Calu3 (cell line): ENCODE data around the gene MYEF2. TPM values are rescaled to one million over a fixed set of nuclear protein-coding genes. Genes with fewer than 3 reads are reported as not detected.

Source experiments
- Bru-seq: library from RNA; stranded (reverse); fragments of 400-500 nt; gene quantifications from one replicate; lab custom pipeline; 2021; lab: Mats Ljungman, UMichigan
- BruChase-seq, 2 experiments: library from RNA; stranded (reverse); fragments of 400-500 nt; gene quantifications; one replicate each; lab custom pipeline; 2021; lab: Mats Ljungman, UMichigan
- BruUV-seq: library from RNA; stranded (reverse); fragments of 400-500 nt; replicated peaks from 2 replicates; lab custom pipeline; 2021; lab: Mats Ljungman, UMichigan
- CTCF ChIA-PET: fragments of 300-600 bp; sonication (Branson Sonifier 250); formaldehyde crosslinking; loops from one replicate; lab custom pipeline; 2022; ENCODE audit warnings: antibody characterized with exemption; lab: Charles Lee
- DNase-seq: peaks from one replicate; pipeline ENCODE4 v3.0.0; 2022
- H3K27ac Mint-ChIP-seq: one replicate; pipeline ENCODE4 v1.8.0; 2022; ENCODE audit warnings: mixed read lengths; ENCODE audit not compliant: unreplicated experiment
- H3K27me3 Mint-ChIP-seq: one replicate; pipeline ENCODE4 v1.8.0; 2022; ENCODE audit warnings: mixed read lengths; ENCODE audit not compliant: unreplicated experiment
- H3K36me3 Mint-ChIP-seq: one replicate; pipeline ENCODE4 v1.8.0; 2022; ENCODE audit warnings: mild to moderate bottlenecking, moderate library complexity, mixed read lengths; ENCODE audit not compliant: insufficient read depth, unreplicated experiment
- H3K4me1 Mint-ChIP-seq: one replicate; pipeline ENCODE4 v1.8.0; 2022; ENCODE audit warnings: mild to moderate bottlenecking, low read depth, mixed read lengths; ENCODE audit not compliant: unreplicated experiment
- H3K4me3 Mint-ChIP-seq: one replicate; pipeline ENCODE4 v1.8.0; 2022; ENCODE audit warnings: mild to moderate bottlenecking, low read depth, moderate library complexity, mixed read lengths; ENCODE audit not compliant: unreplicated experiment
- H3K9me3 Mint-ChIP-seq: one replicate; pipeline ENCODE4 v1.8.0; 2022; ENCODE audit warnings: low read depth, mixed read lengths; ENCODE audit not compliant: unreplicated experiment
- CTCF ChIP-seq: fragments of 200-600 bp; IDR thresholded peaks from one replicate; pipeline ENCODE4 v1.8.0; 2022; ENCODE audit warnings: antibody characterized with exemption; ENCODE audit not compliant: unreplicated experiment
- intact Hi-C: fragments of 100-400 bp; cut with micrococcal nuclease; formaldehyde crosslinking; loops from one replicate; pipeline ENCODE4 v1.10.0; 2022; ENCODE audit not compliant: unreplicated experiment
- long read RNA-seq: library from polyadenylated mRNA; stranded (forward); transcript quantifications from one replicate; pipeline ENCODE4 v2.0.0, GENCODE V29; 2022
- total RNA-seq: library from RNA; stranded (reverse); gene quantifications from 2 replicates; pipeline ENCODE4 v1.2.3, GENCODE V29; 2022

The MYEF2 gene
- total RNA-seq, result 25.4 and 31.1 TPM in 2 replicates
- Bru-seq, nascent RNA, result percentile 81 among the genes with signal in this experiment
- percentile 75 among the genes with signal in this experiment for BruChase-seq, experiment 1, labeled RNA remaining after a 6-hour chase
- BruChase-seq, experiment 2, labeled RNA remaining after a 2-hour chase, result percentile 77 among the genes with signal in this experiment
- long read RNA-seq, partial matches to known transcripts, result 2 of 7 reads
- long read RNA-seq, other reads (novel, unspliced or antisense), result 5 of 7 reads

GRCh38 chr15:48177766-48178647 lies at the start of gene MYEF2:
MYEF2 (minus strand) TSS chr15:48178295; CDS start chr15:48178237, 58 bp downstream.
- Mint-ChIP-seq H3K4me1 (no peaks in the 10 kb centered on the region), H3K27me3 (no peaks in the 10 kb centered on the region), H3K9me3 (no peaks in the 10 kb centered on the region), H3K36me3 (peaks cover 7% of the 10 kb centered on the region), H3K27ac (peak within 1 kb of the TSS; percentile 68), H3K4me3 (peak within 1 kb of the TSS; percentile 73)
- no TSS peak for BruUV-seq
- CTCF ChIA-PET, result interaction anchor here (0.6 to 0.7 kb wide), 2 partner anchors 632 to 988 kb away, joined by 3 to 5 read pairs; no protein-coding TSS in a partner anchor
- no peak for TF ChIP-seq CTCF
- DNase-seq, result peak; percentile 70
- intact Hi-C loops, result no loop called here

DNA sequence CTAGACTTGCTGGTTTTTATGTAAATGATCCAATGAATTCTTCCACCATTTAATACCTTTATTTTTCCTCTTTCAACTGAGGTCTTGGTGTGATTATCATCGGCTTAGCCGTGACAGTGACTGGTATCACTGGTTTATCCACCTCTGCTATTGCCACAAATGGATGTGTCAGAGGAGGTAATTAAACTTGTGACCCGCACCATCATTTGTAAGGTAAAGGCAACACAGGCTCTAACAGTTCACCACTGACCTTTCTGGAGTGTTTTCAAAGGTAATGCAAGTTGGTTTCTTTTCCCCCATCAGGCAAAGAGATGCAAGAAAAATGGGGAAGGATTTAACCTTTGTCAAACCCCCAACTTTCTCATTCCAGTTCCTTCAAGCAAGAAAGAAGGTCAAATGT lies 47.7 kb upstream of the MYEF2 start:
- H3K27me3 Mint-ChIP-seq, result peaks cover 20% of the 10 kb centered on the region
- no peak overlapping the region for H3K27ac Mint-ChIP-seq
- no peak for DNase-seq
- no peaks in the 10 kb centered on the region for H3K4me1 Mint-ChIP-seq
- H3K36me3 Mint-ChIP-seq, result no peaks in the 10 kb centered on the region
- no peaks in the 10 kb centered on the region for H3K9me3 Mint-ChIP-seq
- TF ChIP-seq CTCF, result no peak
- intact Hi-C loops, result no loop called here
- CTCF ChIA-PET, result no interaction called here
- BruUV-seq, result no TSS peak
- no peak overlapping the region for H3K4me3 Mint-ChIP-seq

DNA sequence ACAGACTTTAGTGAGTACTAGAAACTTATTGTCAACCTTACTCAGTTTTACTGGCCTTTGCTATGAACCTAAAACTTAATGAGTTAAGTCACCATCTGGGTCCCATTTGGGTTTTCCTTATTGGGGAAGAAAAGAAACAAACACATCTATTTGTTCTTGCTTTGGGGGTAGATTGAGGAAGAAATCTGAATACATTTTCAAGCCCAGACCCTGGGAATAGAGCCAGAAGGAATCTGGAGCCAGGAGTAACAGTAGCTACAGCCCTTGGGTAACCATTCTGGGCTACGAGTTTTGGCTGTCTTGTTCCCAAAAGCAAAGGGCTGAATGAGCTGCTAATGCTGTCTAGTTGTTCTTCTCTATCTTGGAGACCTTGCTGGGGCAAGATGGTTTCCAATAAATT lies 44.5 kb upstream of the MYEF2 start:
- BruUV-seq, result no TSS peak
- H3K36me3 Mint-ChIP-seq, result no peaks in the 10 kb centered on the region
- intact Hi-C loops, result no loop called here
- peaks cover 20% of the 10 kb centered on the region for H3K27me3 Mint-ChIP-seq
- CTCF ChIA-PET, result no interaction called here
- no peaks in the 10 kb centered on the region for H3K4me1 Mint-ChIP-seq
- H3K4me3 Mint-ChIP-seq, result no peak overlapping the region
- no peak overlapping the region for H3K27ac Mint-ChIP-seq
- DNase-seq, result no peak
- TF ChIP-seq CTCF, result no peak
- no peaks in the 10 kb centered on the region for H3K9me3 Mint-ChIP-seq

- intact Hi-C loops, result no loop called here
- no peaks in the 10 kb centered on the region for H3K9me3 Mint-ChIP-seq
- CTCF ChIA-PET, result no interaction called here
- peaks cover 20% of the 10 kb centered on the region for H3K27me3 Mint-ChIP-seq
- no peak for TF ChIP-seq CTCF
- no peak for DNase-seq
- no peaks in the 10 kb centered on the region for H3K4me1 Mint-ChIP-seq
- no peak overlapping the region for H3K27ac Mint-ChIP-seq
- no TSS peak for BruUV-seq
- H3K4me3 Mint-ChIP-seq, result no peak overlapping the region
- H3K36me3 Mint-ChIP-seq, result no peaks in the 10 kb centered on the region
Measured at GRCh38 chr15:48221885-48222284, 43.8 kb upstream of the MYEF2 start.
